Measurements from ENCODE around the gene EHF. TPM values are rescaled to one million over a fixed set of nuclear protein-coding genes. Genes with fewer than 3 reads are reported as not detected.

The EHF gene
- total and polyA plus RNA-seq, 9 donors: 0.06 to 102 (median 5.9) TPM; not detected in 1

GRCh38 chr11:34616830-34617504 lies 3.9 kb upstream of the EHF start:
- intact Hi-C loops (cut with DNase I): no loop called here
- Histone ChIP-seq H3K9me3 (no peaks in the 10 kb centered on the region), H3K27ac (no peak overlapping the region), H3K4me1 (ENCODE audit: insufficient read depth) (no peaks in the 10 kb centered on the region), H3K4me3 (no peak overlapping the region), H3K27me3 (no peaks in the 10 kb centered on the region), H3K36me3 (no peaks in the 10 kb centered on the region)
- TF ChIP-seq EP300 (IDR thresholded peaks at IDR 0.05) (no peak), CTCF (IDR thresholded peaks at IDR 0.05) (no peak), POLR2A (IDR thresholded peaks at IDR 0.05) (no peak)
- 41 to 56% (median 46%) methylated on average over 7 of the region's 7 CpGs for WGBS, 3 donors
- DNase-seq: no peak

- 82 to 93% (median 93%) methylated on average over 2 of the region's 2 CpGs for WGBS, 3 donors
These were observed 2.5 kb upstream of the EHF start for GRCh38 chr11:34618406-34618805.

GRCh38 chr11:34619062-34619516 lies 1.8 kb upstream of the EHF start:
- no peaks in the 10 kb centered on the region for H3K27me3 ChIP-seq
- WGBS, 3 donors: 68 to 83% (median 72%) methylated on average over 2 of the region's 2 CpGs

More at GRCh38 chr11:34618406-34618805, 2.5 kb upstream of the EHF start:
- H3K36me3 ChIP-seq: no peaks in the 10 kb centered on the region
- no peak overlapping the region for H3K4me3 ChIP-seq
- H3K27ac ChIP-seq: no peak overlapping the region
- TF ChIP-seq EP300 (IDR thresholded peaks at IDR 0.05) (no peak), POLR2A (IDR thresholded peaks at IDR 0.05) (no peak), CTCF (IDR thresholded peaks at IDR 0.05) (no peak)
- DNase-seq: no peak
- no peaks in the 10 kb centered on the region for H3K27me3 ChIP-seq
- no peaks in the 10 kb centered on the region for H3K9me3 ChIP-seq
- intact Hi-C loops (cut with DNase I): no loop called here
- no peaks in the 10 kb centered on the region for H3K4me1 ChIP-seq (ENCODE audit: insufficient read depth)

GRCh38 chr11:34620202-34620601 lies 691 bp upstream of the EHF start:
- no peaks in the 10 kb centered on the region for H3K27me3 ChIP-seq
- no peaks in the 10 kb centered on the region for H3K4me1 ChIP-seq (ENCODE audit: insufficient read depth)
- intact Hi-C loops (cut with DNase I): no loop called here
- H3K9me3 ChIP-seq: no peaks in the 10 kb centered on the region
- no peaks in the 10 kb centered on the region for H3K36me3 ChIP-seq
- 78 to 85% (median 78%) methylated on average over 2 of the region's 2 CpGs for WGBS, 3 donors
- no peak overlapping the region for H3K4me3 ChIP-seq
- H3K27ac ChIP-seq: no peak overlapping the region
- no peak for TF ChIP-seq CTCF (IDR thresholded peaks at IDR 0.05)
- DNase-seq: no peak

More at GRCh38 chr11:34619062-34619516, 1.8 kb upstream of the EHF start:
- intact Hi-C loops (cut with DNase I): no loop called here
- no peaks in the 10 kb centered on the region for H3K4me1 ChIP-seq (ENCODE audit: insufficient read depth)
- TF ChIP-seq POLR2A (IDR thresholded peaks at IDR 0.05) (no peak), CTCF (IDR thresholded peaks at IDR 0.05) (no peak)
- H3K4me3 ChIP-seq: no peak overlapping the region
- no peak overlapping the region for H3K27ac ChIP-seq
- no peak for DNase-seq
- H3K9me3 ChIP-seq: no peaks in the 10 kb centered on the region
- no peaks in the 10 kb centered on the region for H3K36me3 ChIP-seq

Measured in ovary (tissue), 9 donors.